Measurements from ENCODE around the gene PARD6B. TPM values are rescaled to one million over a fixed set of nuclear protein-coding genes. Genes with fewer than 3 reads are reported as not detected.

Gene PARD6B
- total RNA-seq, 1 donor from 2014 or later = 0.97 TPM

DNA sequence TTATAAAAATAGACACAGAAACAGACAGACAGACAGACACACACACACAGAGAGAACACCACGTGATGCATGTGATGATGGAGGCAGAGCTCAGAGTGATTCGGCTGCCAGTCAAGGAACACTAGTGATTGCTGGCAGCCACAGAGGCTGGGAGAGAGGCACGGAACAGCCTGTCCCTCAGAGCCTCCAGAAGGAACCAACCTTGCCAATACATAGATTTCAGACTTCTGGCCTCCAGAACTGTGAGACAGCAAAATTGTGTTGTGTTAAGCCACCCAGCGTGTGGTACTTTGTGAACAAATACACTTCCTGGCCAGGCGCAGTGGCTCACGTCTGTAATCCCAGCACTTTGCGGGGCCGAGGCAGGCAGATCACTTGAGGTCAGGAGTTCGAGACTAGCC is 9.5 kb upstream of the PARD6B start:
- Mint-ChIP-seq H3K4me3 (ENCODE audit: unreplicated experiment) (no peak overlapping the region), H3K9me3 (ENCODE audit: unreplicated experiment) (no peaks in the 10 kb centered on the region), H3K27me3 (ENCODE audit: unreplicated experiment) (peaks cover 8% of the 10 kb centered on the region), H3K27ac (ENCODE audit: unreplicated experiment) (no peak overlapping the region), H3K4me1 (ENCODE audit: unreplicated experiment) (peaks cover 5% of the 10 kb centered on the region), H3K36me3 (ENCODE audit: unreplicated experiment) (no peaks in the 10 kb centered on the region)
- DNase-seq (ENCODE audit: extremely low spot score, unreplicated experiment) = no peak
- TF ChIP-seq, protein P1, sequence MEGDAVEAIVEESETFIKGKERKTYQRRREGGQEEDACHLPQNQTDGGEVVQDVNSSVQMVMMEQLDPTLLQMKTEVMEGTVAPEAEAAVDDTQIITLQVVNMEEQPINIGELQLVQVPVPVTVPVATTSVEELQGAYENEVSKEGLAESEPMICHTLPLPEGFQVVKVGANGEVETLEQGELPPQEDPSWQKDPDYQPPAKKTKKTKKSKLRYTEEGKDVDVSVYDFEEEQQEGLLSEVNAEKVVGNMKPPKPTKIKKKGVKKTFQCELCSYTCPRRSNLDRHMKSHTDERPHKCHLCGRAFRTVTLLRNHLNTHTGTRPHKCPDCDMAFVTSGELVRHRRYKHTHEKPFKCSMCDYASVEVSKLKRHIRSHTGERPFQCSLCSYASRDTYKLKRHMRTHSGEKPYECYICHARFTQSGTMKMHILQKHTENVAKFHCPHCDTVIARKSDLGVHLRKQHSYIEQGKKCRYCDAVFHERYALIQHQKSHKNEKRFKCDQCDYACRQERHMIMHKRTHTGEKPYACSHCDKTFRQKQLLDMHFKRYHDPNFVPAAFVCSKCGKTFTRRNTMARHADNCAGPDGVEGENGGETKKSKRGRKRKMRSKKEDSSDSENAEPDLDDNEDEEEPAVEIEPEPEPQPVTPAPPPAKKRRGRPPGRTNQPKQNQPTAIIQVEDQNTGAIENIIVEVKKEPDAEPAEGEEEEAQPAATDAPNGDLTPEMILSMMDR (IDR thresholded peaks at IDR 0.05) = no peak

DNA sequence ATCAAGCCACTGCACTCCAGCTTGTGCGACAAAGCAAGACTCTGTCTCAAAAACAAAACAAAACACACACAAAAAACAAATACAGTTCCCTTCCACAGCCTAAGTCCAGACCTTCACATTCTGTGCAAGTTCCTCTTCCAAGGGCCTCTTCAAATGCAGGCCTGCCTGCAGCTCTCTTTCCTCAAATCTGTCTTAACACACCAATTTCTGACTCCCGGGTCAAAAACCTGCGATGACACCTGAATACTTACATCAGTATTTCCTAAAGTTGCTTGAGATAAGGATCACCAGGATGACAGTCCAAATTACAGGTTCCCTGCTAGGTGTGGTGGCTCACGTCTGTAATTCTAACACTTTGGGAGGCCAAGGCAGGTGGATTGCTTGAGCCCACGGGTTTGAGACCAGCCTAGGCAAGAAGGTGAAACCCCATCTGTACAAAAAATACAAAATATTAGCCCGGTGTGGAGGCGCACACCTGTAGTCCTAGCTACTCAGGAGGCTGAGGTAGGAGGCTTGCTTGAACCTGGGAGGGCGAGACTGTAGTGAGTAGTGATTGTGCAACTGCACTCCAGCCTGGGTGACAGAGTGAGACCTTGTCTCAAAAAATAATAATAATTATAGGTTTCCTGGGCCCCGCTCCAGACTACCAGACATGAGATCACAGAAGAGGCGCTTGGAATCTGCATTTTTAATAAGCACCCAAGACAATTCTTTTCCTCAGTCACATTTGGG is 8.8 kb upstream of the PARD6B start:
- Mint-ChIP-seq H3K27me3 (ENCODE audit: unreplicated experiment) (peaks cover 8% of the 10 kb centered on the region), H3K9me3 (ENCODE audit: unreplicated experiment) (no peaks in the 10 kb centered on the region), H3K4me3 (ENCODE audit: unreplicated experiment) (no peak overlapping the region), H3K36me3 (ENCODE audit: unreplicated experiment) (no peaks in the 10 kb centered on the region), H3K27ac (ENCODE audit: unreplicated experiment) (no peak overlapping the region), H3K4me1 (ENCODE audit: unreplicated experiment) (peaks cover 5% of the 10 kb centered on the region)
- DNase-seq (ENCODE audit: extremely low spot score, unreplicated experiment) = no peak
- TF ChIP-seq, protein P1 (IDR thresholded peaks at IDR 0.05) = no peak

DNA sequence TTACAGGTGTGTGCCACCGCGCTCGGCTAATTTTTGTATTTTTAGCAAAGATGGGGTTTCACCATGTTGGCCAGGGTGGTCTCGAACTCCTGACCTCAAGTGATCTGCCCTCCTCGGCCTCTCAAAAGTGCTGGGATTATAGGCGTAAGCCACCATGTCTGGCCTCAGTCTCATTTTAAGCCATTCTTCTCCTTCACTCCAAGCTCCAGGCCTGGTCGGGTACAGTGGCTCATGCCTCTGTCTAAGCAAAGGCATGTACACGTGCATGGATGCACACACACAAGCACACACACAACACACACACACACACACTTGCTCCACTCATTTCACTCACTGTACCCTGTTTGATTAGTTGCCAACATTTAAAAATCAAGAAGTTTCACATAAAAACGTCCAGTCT is 7.7 kb upstream of the PARD6B start:
- no peaks in the 10 kb centered on the region for H3K36me3 Mint-ChIP-seq (ENCODE audit: unreplicated experiment)
- no peak overlapping the region for H3K27ac Mint-ChIP-seq (ENCODE audit: unreplicated experiment)
- TF ChIP-seq, protein P1 (IDR thresholded peaks at IDR 0.05) = no peak
- H3K9me3 Mint-ChIP-seq (ENCODE audit: unreplicated experiment) = no peaks in the 10 kb centered on the region
- H3K27me3 Mint-ChIP-seq (ENCODE audit: unreplicated experiment) = no peaks in the 10 kb centered on the region
- no peak for DNase-seq (ENCODE audit: extremely low spot score, unreplicated experiment)
- H3K4me1 Mint-ChIP-seq (ENCODE audit: unreplicated experiment) = no peaks in the 10 kb centered on the region
- H3K4me3 Mint-ChIP-seq (ENCODE audit: unreplicated experiment) = no peak overlapping the region

DNA sequence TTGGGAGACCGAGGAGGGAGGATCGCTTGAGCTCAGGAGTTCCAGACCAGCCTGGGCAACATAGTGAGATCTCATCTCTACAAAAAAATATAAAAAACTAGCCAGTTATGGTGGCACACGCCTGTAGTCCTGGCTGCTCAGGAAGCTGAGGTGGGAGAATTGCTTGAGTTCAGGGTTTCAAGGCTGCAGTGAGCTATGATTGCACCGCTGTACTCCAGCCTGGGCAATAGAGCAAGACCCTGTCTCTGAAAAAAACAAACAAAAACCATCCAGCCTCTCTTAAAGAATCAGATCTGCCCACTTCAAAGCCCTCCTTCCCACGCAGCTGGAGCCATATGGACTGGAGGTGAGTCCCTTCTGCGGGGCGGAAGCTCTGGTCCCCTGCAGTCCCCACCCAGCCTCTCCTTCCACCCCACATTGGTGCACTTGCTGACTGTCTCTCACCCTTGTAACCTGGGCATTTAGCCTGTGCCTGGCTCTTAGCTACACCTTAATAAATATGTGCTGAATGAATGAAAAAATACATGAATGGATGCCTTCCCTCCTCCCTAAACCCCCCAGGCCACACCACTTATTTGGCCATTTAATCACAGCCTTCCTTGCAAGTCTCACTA is 7.2 kb upstream of the PARD6B start:
- Mint-ChIP-seq H3K9me3 (ENCODE audit: unreplicated experiment) (no peaks in the 10 kb centered on the region), H3K36me3 (ENCODE audit: unreplicated experiment) (no peaks in the 10 kb centered on the region), H3K4me3 (ENCODE audit: unreplicated experiment) (no peak overlapping the region), H3K27ac (ENCODE audit: unreplicated experiment) (no peak overlapping the region), H3K27me3 (ENCODE audit: unreplicated experiment) (no peaks in the 10 kb centered on the region), H3K4me1 (ENCODE audit: unreplicated experiment) (no peaks in the 10 kb centered on the region)
- no peak for DNase-seq (ENCODE audit: extremely low spot score, unreplicated experiment)
- TF ChIP-seq, protein P1 (IDR thresholded peaks at IDR 0.05) = no peak

DNA sequence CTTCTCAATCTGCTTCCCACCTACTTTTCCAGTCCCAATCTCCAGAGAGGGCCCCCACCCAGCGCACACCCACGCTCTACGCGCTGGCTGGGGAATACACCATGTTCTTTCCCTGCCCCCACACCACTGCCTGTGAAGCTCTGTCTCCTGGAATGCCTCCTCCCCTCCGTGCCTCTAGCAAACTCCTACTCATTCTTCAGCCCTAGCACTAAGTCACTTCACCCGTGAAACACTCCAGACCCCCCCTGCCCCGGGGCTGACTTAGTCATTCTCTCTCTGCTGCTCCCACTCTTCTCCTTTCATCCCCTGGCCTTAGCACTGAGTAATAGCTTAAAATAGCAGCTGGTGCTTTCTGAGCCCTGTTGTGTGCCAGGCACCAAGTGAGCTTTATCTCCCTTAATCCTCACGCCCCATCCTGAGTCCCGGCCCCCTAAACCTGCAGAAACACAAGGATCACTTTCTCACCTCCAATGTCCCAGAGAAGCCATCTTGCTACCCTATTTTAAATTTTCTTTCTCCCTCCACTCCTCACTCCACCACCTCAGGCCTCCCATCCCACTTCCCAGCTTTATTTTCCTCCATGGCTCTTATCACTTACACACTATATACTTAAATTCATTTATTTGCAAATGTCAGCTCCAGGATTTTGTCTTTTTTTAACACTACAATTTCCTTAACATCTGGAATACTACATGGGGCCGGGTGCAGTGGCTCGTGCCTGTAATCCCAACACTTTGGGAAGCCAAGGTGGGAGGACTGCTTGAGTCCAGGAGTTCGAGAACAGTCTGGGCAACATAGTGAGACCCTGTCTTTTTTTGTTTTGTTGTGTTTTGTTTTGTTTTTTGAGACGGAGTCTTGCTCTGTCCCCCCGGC is 6.3 kb upstream of the PARD6B start:
- H3K9me3 Mint-ChIP-seq (ENCODE audit: unreplicated experiment) = no peaks in the 10 kb centered on the region
- H3K36me3 Mint-ChIP-seq (ENCODE audit: unreplicated experiment) = no peaks in the 10 kb centered on the region
- TF ChIP-seq, protein P1 (IDR thresholded peaks at IDR 0.05) = no peak
- DNase-seq (ENCODE audit: extremely low spot score, unreplicated experiment) = peak; percentile 91
- no peaks in the 10 kb centered on the region for H3K4me1 Mint-ChIP-seq (ENCODE audit: unreplicated experiment)
- no peak overlapping the region for H3K27ac Mint-ChIP-seq (ENCODE audit: unreplicated experiment)
- H3K27me3 Mint-ChIP-seq (ENCODE audit: unreplicated experiment) = no peaks in the 10 kb centered on the region
- H3K4me3 Mint-ChIP-seq (ENCODE audit: unreplicated experiment) = no peak overlapping the region

Measured in osteocyte (in vitro differentiated cells).